PC-3 (cell line): ENCODE results near the gene SERPINE1. TPM values are rescaled to one million over a fixed set of nuclear protein-coding genes. Genes with fewer than 3 reads are reported as not detected.
A peak's percentile ranks its signal among the peaks of the same experiment; 100 is the strongest.

Experiments
- ATAC-seq: fragments of 200-7000 bp; cut with Tn5 transposase; 2 replicates; pipeline ENCODE4 v1.9.1; 2020; ENCODE audit warnings: mild to moderate bottlenecking, moderate library complexity
- BruUV-seq: library from RNA; stranded (reverse); fragments of 400-500 nt; replicated peaks from 2 replicates; lab custom pipeline; 2021; lab: Mats Ljungman, UMichigan
- CTCF ChIA-PET: fragments of 300-600 bp; sonication (Branson Sonifier 250); formaldehyde crosslinking; loops from one replicate; lab custom pipeline; 2022; ENCODE audit warnings: antibody characterized with exemption; lab: Charles Lee
- POLR2A ChIA-PET: fragments of 300-600 bp; sonication (Branson Sonifier 250); formaldehyde crosslinking; loops from one replicate; lab custom pipeline; 2022; ENCODE audit warnings: antibody characterized with exemption; ENCODE audit not compliant: unreplicated experiment; lab: Charles Lee
- DNase-seq: peaks from one replicate; pipeline ENCODE4 v3.0.0-alpha.2; 2015
- H2AFZ ChIP-seq: fragments of 300-600 bp; sonication (generic); 2 replicates; pipeline ENCODE4 v1.6.0; 2016; ENCODE audit warnings: antibody characterized with exemption, low read length
- H3F3A ChIP-seq: fragments of 300-600 bp; sonication (generic); one replicate; pipeline ENCODE4 v1.6.0; 2017; ENCODE audit warnings: antibody characterized with exemption, low read length, control low read depth, mild to moderate bottlenecking; ENCODE audit not compliant: unreplicated experiment
- H3K27ac ChIP-seq: fragments of 300-600 bp; sonication (generic); 2 replicates; pipeline ENCODE4 v1.5.1; 2016; ENCODE audit warnings: mild to moderate bottlenecking, low read length
- H3K27me3 ChIP-seq: fragments of 300-600 bp; sonication (generic); 2 replicates; pipeline ENCODE4 v1.6.1; 2016; ENCODE audit warnings: low read length, mixed read lengths
- H3K36me3 ChIP-seq: fragments of 300-600 bp; sonication (generic); 2 replicates; pipeline ENCODE4 v1.6.1; 2016; ENCODE audit warnings: low read depth, mixed run types, low read length, mixed read lengths
- H3K4me1 ChIP-seq: fragments of 300-600 bp; sonication (generic); 2 replicates; pipeline ENCODE4 v1.5.1; 2016; ENCODE audit warnings: low read length; ENCODE audit not compliant: insufficient read depth
- H3K4me2 ChIP-seq: fragments of 300-600 bp; sonication (generic); 2 replicates; pipeline ENCODE4 v1.6.0; 2016; ENCODE audit warnings: low read length
- H3K4me3 ChIP-seq: fragments of 300-600 bp; sonication (generic); 2 replicates; pipeline ENCODE4 v1.5.1; 2016; ENCODE audit warnings: mild to moderate bottlenecking, low read length, mixed read lengths
- H3K79me2 ChIP-seq: fragments of 300-600 bp; sonication (generic); 2 replicates; pipeline ENCODE4 v1.6.1; 2017; ENCODE audit warnings: low read length, mixed read lengths
- H3K9ac ChIP-seq: fragments of 300-600 bp; sonication (generic); 2 replicates; pipeline ENCODE4 v1.6.0; 2016; ENCODE audit warnings: mild to moderate bottlenecking, low read length
- H3K9me2 ChIP-seq: fragments of 300-600 bp; sonication (generic); replicated peaks from 2 replicates; pipeline ENCODE4 v1.6.1; 2016; ENCODE audit warnings: mixed run types, low read length, mixed read lengths
- H3K9me3 ChIP-seq: fragments of 300-600 bp; sonication (generic); 2 replicates; pipeline ENCODE4 v1.6.1; 2016; ENCODE audit warnings: low read length, mixed read lengths
- H4K20me1 ChIP-seq: fragments of 300-600 bp; sonication (generic); 2 replicates; pipeline ENCODE4 v1.6.1; 2016; ENCODE audit warnings: low read length, mixed read lengths
- CTCF ChIP-seq: fragments of 300-600 bp; sonication (generic); conservative IDR thresholded peaks from 2 replicates; pipeline ENCODE4 v1.5.1; 2017; ENCODE audit warnings: antibody characterized with exemption, low read depth, mild to moderate bottlenecking, low read length
- EZH2 ChIP-seq: fragments of 300-600 bp; sonication (generic); IDR thresholded peaks from one replicate; pipeline ENCODE4 v1.6.1; 2017; ENCODE audit warnings: antibody characterized with exemption, mild to moderate bottlenecking, low read length; ENCODE audit not compliant: unreplicated experiment
- EZH2phosphoT487 ChIP-seq: fragments of 300-600 bp; sonication (generic); IDR thresholded peaks from 2 replicates; pipeline ENCODE4 v1.6.1; 2018; ENCODE audit warnings: mild to moderate bottlenecking, antibody characterized with exemption, low read length, borderline replicate concordance
- intact Hi-C: fragments of 100-400 bp; cut with micrococcal nuclease; formaldehyde crosslinking; loops from 2 replicates; pipeline ENCODE4 v1.9.0; 2023
- total RNA-seq: library from RNA; depleted of rRNA; stranded (reverse); fragments of >200 nt; gene quantifications from 2 replicates; pipeline ENCODE4 v1.2.3, GENCODE V29; 2014

The SERPINE1 gene
- total RNA-seq, 1 experiment from 2014 or later, result 46.1 TPM

GRCh38 chr7:101156866-101157589, 30.1 kb downstream of the SERPINE1 start:
- H3K36me3 ChIP-seq, result peaks cover 9% of the 10 kb centered on the region; the same call in 1 of the 2 replicates
- no TSS peak for BruUV-seq
- POLR2A ChIA-PET, result interaction anchor here (0.6 kb wide), 1 partner anchor 72 kb away, joined by 4 read pairs; no protein-coding TSS in a partner anchor
- CTCF ChIA-PET, result interaction anchor here (1.0 to 1.3 kb wide), 2 partner anchors 11 to 13 kb away, joined by 3 to 19 read pairs; no protein-coding TSS in a partner anchor
- H3K4me2 ChIP-seq, result peak overlapping the region; percentile 53
- peak overlapping the region; percentile 78 for H3K27ac ChIP-seq
- H3K4me3 ChIP-seq, result no peak overlapping the region
- DNase-seq, result peak; percentile 77
- no peak overlapping the region for H2AFZ ChIP-seq
- no peaks in the 10 kb centered on the region for H3K27me3 ChIP-seq
- peak overlapping the region; percentile 28; the same call in 1 of the 2 replicates for H3K9ac ChIP-seq
- intact Hi-C loops, result no loop called here
- no peak for TF ChIP-seq CTCF
- no peak for TF ChIP-seq EZH2phosphoT487
- TF ChIP-seq EZH2, result no peak
- H3F3A ChIP-seq, result no peaks in the 10 kb centered on the region
- no peak for ATAC-seq
- no peaks in the 10 kb centered on the region for H3K9me2 ChIP-seq
- no peaks in the 10 kb centered on the region for H3K9me3 ChIP-seq
- H4K20me1 ChIP-seq, result no peaks in the 10 kb centered on the region
- H3K79me2 ChIP-seq, result peaks cover 21% of the 10 kb centered on the region
- peaks cover 54% of the 10 kb centered on the region for H3K4me1 ChIP-seq

- Histone ChIP-seq H3K4me3 (no peak overlapping the region), H3K4me2 (peak overlapping the region; percentile 73), H3K27ac (peak overlapping the region; percentile 90), H4K20me1 (no peaks in the 10 kb centered on the region), H3K79me2 (peaks cover 17% of the 10 kb centered on the region), H2AFZ (no peak overlapping the region), H3K9me2 (no peaks in the 10 kb centered on the region), H3K9ac (peak overlapping the region; percentile 64), H3K36me3 (peaks cover 9% of the 10 kb centered on the region; the same call in 1 of the 2 replicates), H3K4me1 (peaks cover 69% of the 10 kb centered on the region), H3K27me3 (peaks cover 6% of the 10 kb centered on the region; the same call in 1 of the 2 replicates), H3F3A (no peaks in the 10 kb centered on the region), H3K9me3 (no peaks in the 10 kb centered on the region)
- CTCF ChIA-PET, result interaction anchor here (1.0 to 1.1 kb wide), 2 partner anchors 16 to 33 kb away, joined by 4 to 8 read pairs; no protein-coding TSS in a partner anchor
- no TSS peak for BruUV-seq
- intact Hi-C loops, result no loop called here
- ATAC-seq (peak; percentile 59), DNase-seq (peak; percentile 79)
- POLR2A ChIA-PET, result interaction anchor here (0.7 kb wide), 1 partner anchor 57 kb away, joined by 6 read pairs; the partner anchor contains the start of gene PLOD3
- TF ChIP-seq EZH2phosphoT487 (no peak), EZH2 (no peak), CTCF (no peak)
These were observed 33.1 kb downstream of the SERPINE1 start for GRCh38 chr7:101159696-101160674.
